ENCODE measurements around the gene GLP1R.
A peak's percentile ranks its signal among the peaks of the same experiment; 100 is the strongest.
"Not testable (repeated sequence)": the region's sequence is repeated elsewhere in the genome, so short reads cannot be mapped to it uniquely, and the experiment has no call there.

GLP1R gene

GRCh38 chr6:39136207-39136606 lies 87.6 kb downstream of the GLP1R start:
- not testable (repeated sequence) for DNase-seq

- peak; percentile 38 for DNase-seq
Measured at GRCh38 chr6:39137245-39137644, 88.7 kb downstream of the GLP1R start.

All from EL (cell line).